HG03442 (cell line): Measurements from ENCODE around the gene FBLN2.

ENCODE experiments used
- ATAC-seq: cut with Tn5 transposase; IDR thresholded peaks from one replicate; pipeline ENCODE4 v1.9.1; 2021; ENCODE audit warnings: mild to moderate bottlenecking, moderate library complexity; ENCODE audit not compliant: unreplicated experiment

FBLN2 gene

GRCh38 chr3:13564751-13565560, 16.0 kb downstream of the FBLN2 start:
- no peak for ATAC-seq

- ATAC-seq: no peak
Observed at GRCh38 chr3:13565581-13566452, 16.9 kb downstream of the FBLN2 start.

GRCh38 chr3:13566453-13566748, 17.5 kb downstream of the FBLN2 start:
- no peak for ATAC-seq

DNA sequence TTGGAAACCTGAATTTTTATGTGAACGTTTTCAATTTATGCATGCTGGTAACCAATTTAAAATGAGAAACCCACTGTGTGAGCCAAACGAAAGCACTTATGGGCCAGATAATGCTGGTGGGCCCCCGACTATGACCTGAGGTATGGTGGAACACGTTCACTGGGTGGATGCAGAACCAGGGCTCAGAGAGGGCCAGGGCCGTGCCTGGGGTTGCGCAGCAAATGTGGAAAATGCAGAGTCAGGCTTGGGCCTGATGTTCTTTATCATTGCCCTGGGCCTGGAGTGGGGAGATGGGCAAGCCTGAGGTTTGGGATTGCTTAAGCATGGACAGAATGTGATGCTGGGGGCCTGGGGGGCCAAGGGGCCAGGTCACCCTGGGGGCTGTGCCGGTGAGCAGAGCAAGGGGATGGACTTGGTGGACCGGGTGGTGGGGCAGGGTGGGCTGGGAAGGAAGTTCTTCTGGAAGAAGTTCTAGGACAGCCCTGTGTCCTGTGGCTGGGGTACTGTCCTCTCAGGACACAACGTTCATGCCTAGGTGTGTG, 17.9 kb downstream of the FBLN2 start:
- no peak for ATAC-seq

GRCh38 chr3:13567684-13568514, 19.0 kb downstream of the FBLN2 start:
- no peak for ATAC-seq

- ATAC-seq: no peak
Observed at GRCh38 chr3:13568515-13569028, 19.6 kb downstream of the FBLN2 start.

GRCh38 chr3:13569201-13569600, 20.3 kb downstream of the FBLN2 start:
- ATAC-seq: no peak

- no peak for ATAC-seq
Observed at GRCh38 chr3:13569641-13570390, 20.9 kb downstream of the FBLN2 start.

- no peak for ATAC-seq
Observed at GRCh38 chr3:13570391-13571194, 21.7 kb downstream of the FBLN2 start.

DNA sequence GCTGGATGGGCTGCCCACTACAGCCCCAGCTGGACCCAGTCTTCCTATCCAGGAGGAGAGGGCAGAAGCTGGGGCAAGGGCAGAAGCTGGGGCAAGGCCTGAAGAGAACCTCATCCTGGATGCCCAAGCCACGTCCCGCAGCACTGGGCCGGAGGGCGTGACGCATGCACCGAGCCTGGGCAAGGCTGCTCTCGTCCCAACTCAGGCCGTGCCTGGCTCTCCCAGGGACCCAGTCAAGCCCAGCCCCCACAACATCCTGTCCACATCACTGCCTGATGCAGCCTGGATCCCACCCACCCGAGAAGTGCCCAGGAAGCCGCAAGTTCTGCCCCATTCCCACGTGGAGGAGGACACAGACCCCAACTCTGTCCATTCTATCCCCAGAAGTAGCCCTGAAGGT, 22.3 kb downstream of the FBLN2 start:
- ATAC-seq: no peak

GRCh38 chr3:13571831-13572750, 23.2 kb downstream of the FBLN2 start:
- no peak for ATAC-seq

DNA sequence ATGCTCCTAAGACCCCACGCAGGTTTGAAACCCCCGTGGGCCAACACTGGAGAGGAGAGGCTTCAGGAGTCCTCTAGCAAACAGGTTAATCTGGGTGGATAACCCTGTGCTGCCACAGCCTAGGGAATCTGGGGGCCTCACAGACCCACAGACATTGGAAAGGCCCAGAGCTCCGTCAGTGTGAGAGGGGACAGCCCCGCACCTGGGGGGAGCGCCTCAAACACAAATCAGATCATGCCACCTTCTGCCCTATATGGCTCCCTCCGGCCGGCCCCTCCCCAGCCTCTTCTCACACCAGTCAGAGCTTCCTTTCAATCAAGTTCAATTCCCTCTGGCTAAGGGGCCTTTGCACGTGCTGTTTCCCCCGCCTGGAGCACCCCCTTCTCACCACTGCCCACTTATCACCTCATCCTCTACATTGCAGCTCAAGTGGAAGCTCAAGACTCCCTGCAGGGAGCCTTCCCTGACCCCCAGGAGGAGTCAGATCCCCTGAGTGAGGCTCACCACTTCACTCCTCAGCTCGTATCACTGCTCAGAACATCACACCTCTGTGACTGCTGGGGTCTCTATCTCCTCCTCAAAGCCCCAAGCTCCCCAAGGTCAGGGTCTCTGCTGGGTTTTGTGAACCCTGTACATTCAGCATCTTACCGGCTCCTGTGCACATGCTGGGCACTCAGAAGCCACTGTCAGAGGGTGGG, 24.1 kb downstream of the FBLN2 start:
- no peak for ATAC-seq

- no peak for ATAC-seq
Observed at GRCh38 chr3:13574083-13574797, 25.3 kb downstream of the FBLN2 start.

- ATAC-seq: no peak
Observed at GRCh38 chr3:13574798-13575451, 26.0 kb downstream of the FBLN2 start.

DNA sequence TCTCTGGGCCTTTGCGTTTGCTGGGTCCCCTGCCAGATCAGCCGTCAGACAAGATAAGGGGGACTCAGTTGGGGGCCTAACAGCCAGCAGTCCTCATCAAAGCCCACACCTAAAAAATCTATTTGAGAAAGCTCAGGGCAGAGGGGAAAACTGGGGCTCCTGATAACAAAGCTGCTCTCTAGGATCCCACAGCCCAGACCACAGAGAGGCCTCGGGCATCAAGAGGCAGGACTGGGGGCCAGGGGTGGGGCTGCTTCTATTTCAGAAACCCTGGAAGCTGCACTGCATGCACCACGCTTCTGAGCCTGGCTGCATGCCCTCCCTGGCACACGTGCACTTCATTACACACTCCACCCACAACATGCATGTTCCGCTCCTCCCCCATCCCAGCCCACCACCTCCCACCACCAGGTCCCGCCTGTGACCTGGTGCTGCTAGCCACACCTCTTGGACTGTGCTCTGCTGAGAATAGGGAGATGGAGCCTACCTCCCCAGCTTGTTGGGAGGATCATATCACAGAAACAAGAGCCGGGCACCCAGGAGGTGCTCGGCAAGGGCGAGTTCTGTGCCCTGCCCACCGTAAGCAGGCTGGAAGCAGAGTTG, 26.6 kb downstream of the FBLN2 start:
- no peak for ATAC-seq
